HFF-Myc (cell line): Measurements from ENCODE around the gene ADAMTS12.

Experiments used
- DNase-seq: peaks from one replicate; pipeline ENCODE4 v3.0.0-alpha.2; 2011; ENCODE audit warnings: low read depth; ENCODE audit errors: extremely low read depth
- H3K4me3 ChIP-seq: replicated peaks from 2 replicates; pipeline ENCODE4 v1.5.1; 2011; ENCODE audit warnings: low read depth, mild to moderate bottlenecking, control low read depth, low read length
- TF ChIP-seq, protein P1 (sequence below): IDR thresholded peaks from 2 replicates; pipeline ENCODE4 v1.5.1; 2012; ENCODE audit warnings: mild to moderate bottlenecking, low read depth, low read length, control low read depth; ENCODE audit errors: missing control alignments

ADAMTS12 gene

GRCh38 chr5:33675958-33676464 is 215.8 kb downstream of the ADAMTS12 start:
- no peak overlapping the region for H3K4me3 ChIP-seq
- TF ChIP-seq, protein P1, sequence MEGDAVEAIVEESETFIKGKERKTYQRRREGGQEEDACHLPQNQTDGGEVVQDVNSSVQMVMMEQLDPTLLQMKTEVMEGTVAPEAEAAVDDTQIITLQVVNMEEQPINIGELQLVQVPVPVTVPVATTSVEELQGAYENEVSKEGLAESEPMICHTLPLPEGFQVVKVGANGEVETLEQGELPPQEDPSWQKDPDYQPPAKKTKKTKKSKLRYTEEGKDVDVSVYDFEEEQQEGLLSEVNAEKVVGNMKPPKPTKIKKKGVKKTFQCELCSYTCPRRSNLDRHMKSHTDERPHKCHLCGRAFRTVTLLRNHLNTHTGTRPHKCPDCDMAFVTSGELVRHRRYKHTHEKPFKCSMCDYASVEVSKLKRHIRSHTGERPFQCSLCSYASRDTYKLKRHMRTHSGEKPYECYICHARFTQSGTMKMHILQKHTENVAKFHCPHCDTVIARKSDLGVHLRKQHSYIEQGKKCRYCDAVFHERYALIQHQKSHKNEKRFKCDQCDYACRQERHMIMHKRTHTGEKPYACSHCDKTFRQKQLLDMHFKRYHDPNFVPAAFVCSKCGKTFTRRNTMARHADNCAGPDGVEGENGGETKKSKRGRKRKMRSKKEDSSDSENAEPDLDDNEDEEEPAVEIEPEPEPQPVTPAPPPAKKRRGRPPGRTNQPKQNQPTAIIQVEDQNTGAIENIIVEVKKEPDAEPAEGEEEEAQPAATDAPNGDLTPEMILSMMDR = no peak
- no peak for DNase-seq

GRCh38 chr5:33671700-33672291 is 220.0 kb downstream of the ADAMTS12 start:
- no peak for DNase-seq
- TF ChIP-seq, protein P1 = no peak
- H3K4me3 ChIP-seq = no peak overlapping the region

DNA sequence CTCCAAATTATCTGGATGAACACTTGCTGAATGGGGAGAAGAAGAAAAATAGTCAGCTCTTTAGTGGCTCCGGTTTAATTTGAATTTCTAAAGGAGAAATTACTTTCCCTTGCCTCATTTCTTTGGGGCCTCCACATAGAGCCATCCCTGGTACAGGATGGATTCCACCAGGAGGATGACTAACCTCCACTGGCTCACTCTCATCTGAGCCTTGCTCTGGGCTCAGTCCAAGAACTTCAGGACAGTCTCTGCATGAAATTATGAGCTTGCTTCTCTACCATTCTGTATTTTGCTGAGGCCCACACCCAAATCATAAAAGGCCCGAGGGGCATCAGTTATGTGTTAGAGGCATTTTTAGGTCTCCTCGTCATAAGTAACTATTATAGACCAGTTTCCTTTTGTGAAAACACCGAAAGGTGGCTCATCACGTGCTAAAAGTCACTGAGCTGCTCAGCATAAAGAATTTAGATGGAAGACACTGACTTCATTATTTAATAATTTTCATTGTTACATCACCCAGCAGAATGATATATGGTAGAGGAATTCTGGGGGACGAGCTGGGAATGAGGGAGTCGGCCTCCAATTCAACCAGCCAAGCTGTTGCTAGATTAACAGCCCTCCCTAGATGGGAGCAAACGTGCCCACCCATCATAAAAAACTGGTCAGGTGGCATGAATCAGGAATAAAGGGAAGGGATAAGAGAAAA is 228.9 kb downstream of the ADAMTS12 start:
- TF ChIP-seq, protein P1 = no peak
- no peak for DNase-seq
- no peak overlapping the region for H3K4me3 ChIP-seq

GRCh38 chr5:33659526-33660169 is 232.1 kb downstream of the ADAMTS12 start:
- TF ChIP-seq, protein P1 = no peak
- DNase-seq = peak; percentile 42
- no peak overlapping the region for H3K4me3 ChIP-seq

DNA sequence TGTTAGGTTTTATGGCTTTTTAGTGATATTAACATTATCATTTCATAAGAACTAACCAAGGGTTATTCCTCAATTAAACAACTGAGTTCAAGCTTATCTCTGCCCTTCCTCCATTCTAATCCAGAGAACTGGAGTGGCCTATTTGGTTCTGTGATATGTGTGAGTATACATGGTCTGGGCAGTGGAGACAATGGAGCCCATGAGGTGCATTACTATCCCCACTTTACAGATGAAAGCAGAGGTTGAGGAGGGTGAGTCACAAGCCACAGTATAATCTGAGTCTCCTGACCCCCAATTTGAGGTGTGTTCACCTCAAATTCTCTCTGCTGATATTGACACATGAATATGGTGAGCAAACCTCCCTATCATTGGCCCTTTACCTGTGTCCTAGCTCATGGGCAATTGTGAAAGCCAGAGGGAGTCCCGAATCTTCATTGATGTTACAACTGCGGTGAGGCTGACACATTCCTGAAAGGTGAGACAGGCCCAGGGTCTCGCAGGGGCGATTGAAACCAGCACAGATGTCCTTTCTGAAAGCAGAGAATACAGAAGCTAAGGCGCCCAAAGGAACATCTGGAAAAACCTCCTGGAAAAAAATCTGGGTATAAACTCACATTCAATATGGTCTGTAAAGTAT is 233.9 kb downstream of the ADAMTS12 start:
- DNase-seq = no peak
- H3K4me3 ChIP-seq = no peak overlapping the region
- TF ChIP-seq, protein P1 = no peak

- DNase-seq = no peak
- TF ChIP-seq, protein P1 = no peak
- no peak overlapping the region for H3K4me3 ChIP-seq
Measured at GRCh38 chr5:33657176-33657575, 234.6 kb downstream of the ADAMTS12 start.
